Suprapubic skin (tissue), 4 donors: ENCODE results near the gene MUS81. TPM values are rescaled to one million over a fixed set of nuclear protein-coding genes. Genes with fewer than 3 reads are reported as not detected.
A peak's percentile ranks its signal among the peaks of the same experiment; 100 is the strongest.

ENCODE experiments used
- DNase-seq, 2 donors: peaks; one replicate each; pipeline ENCODE4 v3.0.0-alpha.2; 2019; ENCODE audit warnings: low spot score in 2 of 2
- H3K27ac ChIP-seq: fragments of 200-600 bp; sonication (generic); one replicate; pipeline ENCODE4 v1.5.1; 2019
- H3K27me3 ChIP-seq: fragments of 200-600 bp; sonication (generic); one replicate; pipeline ENCODE4 v1.5.1; 2019
- H3K36me3 ChIP-seq: fragments of 200-600 bp; sonication (generic); one replicate; pipeline ENCODE4 v1.5.1; 2019
- H3K4me1 ChIP-seq: fragments of 200-600 bp; sonication (generic); one replicate; pipeline ENCODE4 v1.5.1; 2019
- H3K4me3 ChIP-seq: fragments of 200-600 bp; sonication (generic); one replicate; pipeline ENCODE4 v1.5.1; 2019; ENCODE audit warnings: mild to moderate bottlenecking
- H3K9me3 ChIP-seq: fragments of 200-600 bp; sonication (generic); one replicate; pipeline ENCODE4 v1.5.1; 2019
- EP300 ChIP-seq: sonication (generic); formaldehyde crosslinking; IDR thresholded peaks from one replicate; pipeline ENCODE4 v1.6.1; 2017; ENCODE audit warnings: antibody characterized with exemption
- POLR2A ChIP-seq, 2 donors: fragments of 450-650 bp; IDR thresholded peaks; one replicate each; pipeline ENCODE4 v1.6.1; 2017; ENCODE audit warnings: antibody characterized with exemption in 2 of 2, mild to moderate bottlenecking in 2 of 2, moderate library complexity in 2 of 2
- POLR2AphosphoS5 ChIP-seq, 3 donors: sonication (generic); formaldehyde crosslinking; IDR thresholded peaks; one replicate each; pipeline ENCODE4 v1.6.1; 2017; ENCODE audit warnings: antibody characterized with exemption in 3 of 3
- WGBS: methylation state at CpG from one replicate; pipeline ENCODE4 v1.1.5; 2018; 5-methylcytosine and 5-hydroxymethylcytosine counted together
- total RNA-seq, 4 donors: library from RNA; depleted of rRNA; stranded (reverse); fragments of >200 nt; gene quantifications; one replicate each; pipeline ENCODE4 v1.1.0, GENCODE V29; 2016
- TF ChIP-seq, protein P1 (sequence below), 2 donors: fragments of 200-600 bp in 1 of 2; fragments of 450-650 bp in 1 of 2; sonication (generic) in 1 of 2; IDR thresholded peaks; one replicate each; pipeline ENCODE4 v1.5.1; 2016 to 2019; ENCODE audit warnings: antibody characterized with exemption in 2 of 2, mild to moderate bottlenecking in 1 of 2, moderate library complexity in 1 of 2

MUS81 gene
- total RNA-seq, 4 donors from 2014 or later: 22.8 to 46.2 (median 32.2) TPM

DNA sequence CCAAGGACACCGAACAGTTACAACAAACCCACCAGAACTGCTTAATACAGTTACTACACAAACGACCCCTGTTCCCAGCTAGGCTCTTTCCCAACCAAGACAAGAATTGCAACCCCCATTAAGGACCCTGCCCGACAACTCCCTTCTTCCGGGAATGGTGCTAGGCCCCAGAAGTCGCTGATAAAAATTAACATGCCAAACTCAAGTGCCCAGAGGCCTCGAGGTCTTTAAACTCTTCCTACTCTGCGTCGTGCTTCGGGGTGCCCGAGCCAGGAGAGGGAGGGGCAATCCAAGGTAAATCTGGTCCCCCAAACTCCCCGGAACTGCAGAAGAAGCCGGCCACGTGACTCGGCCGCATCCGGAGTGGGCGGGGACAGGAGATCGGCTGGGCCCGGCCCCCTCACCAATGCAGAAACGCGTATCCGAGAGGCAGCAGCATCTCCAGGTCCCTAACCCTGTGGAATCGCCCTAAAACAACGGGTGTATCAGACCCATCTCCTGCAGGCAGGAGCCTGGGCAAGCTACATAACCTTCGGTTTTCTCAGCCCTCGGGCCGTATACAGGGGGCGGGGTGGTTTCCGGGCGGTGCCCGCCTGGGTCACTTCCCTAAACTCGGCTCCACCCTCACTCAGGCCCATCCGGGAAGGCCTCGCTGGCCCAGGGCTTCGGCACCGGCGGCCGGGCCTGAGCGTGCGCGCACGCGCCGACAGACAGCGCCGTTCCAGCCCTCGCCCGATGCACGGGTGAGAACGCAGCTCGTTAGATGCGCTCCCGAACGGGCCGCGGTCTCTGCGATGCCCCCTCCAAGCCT, 3.3 kb upstream of the MUS81 start:
- Histone ChIP-seq H3K9me3 (no peaks in the 10 kb centered on the region), H3K4me1 (peaks cover 76% of the 10 kb centered on the region), H3K27ac (peak overlapping the region; percentile 97), H3K36me3 (peaks cover 43% of the 10 kb centered on the region), H3K4me3 (peak overlapping the region; percentile 87), H3K27me3 (no peaks in the 10 kb centered on the region)
- 13% methylated on average over 6 of the region's 57 CpGs for WGBS
- DNase-seq: peak; percentile 93
- TF ChIP-seq POLR2A (IDR thresholded peaks at IDR 0.05): peak in 1 of 2 donors; percentile 47
- peak in 2 of 3 donors; percentile 59 to 73 for TF ChIP-seq POLR2AphosphoS5 (IDR thresholded peaks at IDR 0.05)
- TF ChIP-seq EP300: no peak

DNA sequence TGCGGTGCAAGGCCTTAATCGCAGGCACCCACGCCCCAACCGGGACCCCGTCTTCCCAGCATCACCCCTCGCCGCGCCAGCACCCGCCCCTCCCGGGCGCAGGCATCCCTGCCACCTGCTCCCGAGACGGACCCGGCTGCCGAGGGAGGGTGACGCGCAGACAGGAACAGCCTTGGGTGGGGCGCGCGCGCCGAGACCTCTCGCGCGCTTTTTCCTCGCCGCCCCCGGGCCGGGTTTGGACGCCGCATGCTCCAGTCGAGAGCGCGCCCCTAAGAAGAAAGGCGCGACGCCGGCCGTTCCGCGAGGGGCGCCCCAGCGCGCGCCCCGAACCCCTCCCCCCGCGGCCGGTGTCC, 2.8 kb upstream of the MUS81 start:
- Histone ChIP-seq H3K27me3 (no peaks in the 10 kb centered on the region), H3K4me1 (peaks cover 79% of the 10 kb centered on the region), H3K27ac (peak overlapping the region; percentile 97), H3K9me3 (no peaks in the 10 kb centered on the region), H3K4me3 (peak overlapping the region; percentile 87), H3K36me3 (peaks cover 43% of the 10 kb centered on the region)
- no peak for TF ChIP-seq POLR2A (IDR thresholded peaks at IDR 0.05)
- peak in 1 of 2 donors; percentile 82 for DNase-seq
- 0% methylated on average over 1 of the region's 49 CpGs for WGBS

DNA sequence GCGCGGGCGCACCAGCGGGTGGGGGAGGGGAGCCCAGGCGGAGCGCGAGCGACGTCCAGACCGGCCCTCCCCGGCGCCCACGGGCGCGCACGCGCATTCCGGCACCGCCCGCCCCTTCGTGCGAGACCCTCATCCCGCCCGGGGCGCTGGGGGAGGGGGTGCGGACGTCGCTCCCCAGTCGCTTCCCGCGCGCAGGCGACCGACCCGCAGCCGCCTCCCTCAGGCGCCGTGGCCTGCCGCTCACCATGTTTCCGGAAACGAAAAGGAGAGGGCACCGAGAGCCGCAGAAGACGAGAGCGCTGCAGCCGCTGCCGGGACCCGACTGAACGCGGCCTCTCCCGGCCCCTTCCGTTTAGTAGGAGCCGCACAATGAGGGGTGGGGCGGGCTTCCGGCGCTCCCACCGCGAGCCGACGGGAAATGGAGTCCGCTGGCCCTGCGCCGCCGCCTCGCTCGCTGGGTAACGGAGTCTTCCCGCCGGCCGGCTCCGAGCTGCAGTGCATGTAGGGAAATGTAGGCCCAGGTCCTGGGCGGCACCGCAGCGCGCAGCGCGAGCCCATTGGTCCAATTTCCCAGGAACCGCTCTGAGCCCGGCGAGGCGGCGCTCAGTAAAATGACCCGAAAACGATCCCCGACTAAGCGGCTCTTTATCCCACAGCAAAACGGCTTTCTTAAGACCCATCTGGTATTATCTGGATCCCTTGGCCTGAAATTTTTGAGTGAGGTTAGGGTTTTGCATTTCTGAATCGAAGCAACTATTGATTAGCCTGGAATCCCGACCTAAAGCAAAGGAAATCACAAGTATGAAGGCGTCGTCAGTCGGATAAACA, 2.2 kb upstream of the MUS81 start, which contains the start of gene CFL1:
TSS of gene CFL1 (minus strand) at position 328 of the 828 bp plus-strand sequence. CDS start at position 247, 81 bp downstream.
- peaks cover 78% of the 10 kb centered on the region for H3K4me1 ChIP-seq

DNA sequence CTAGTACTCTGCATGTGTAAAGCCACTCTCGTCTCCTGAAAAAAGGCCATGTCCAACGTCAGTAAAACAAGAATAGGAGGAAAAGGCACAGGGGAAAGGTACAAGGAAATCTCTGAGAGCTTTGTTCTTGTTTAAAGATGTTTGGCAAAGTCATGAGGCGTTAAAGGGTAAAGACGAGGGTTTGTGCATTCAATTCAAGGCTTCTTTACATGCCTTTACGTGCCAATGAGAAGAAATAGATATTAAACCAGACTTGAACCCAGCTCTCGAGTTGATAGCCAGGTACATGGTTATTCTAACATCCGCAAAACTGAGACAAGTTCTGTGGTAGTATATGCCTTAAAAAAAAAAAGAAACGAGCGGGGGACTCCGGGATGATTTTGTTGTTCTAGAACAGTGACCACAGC, 1.5 kb upstream of the MUS81 start:
- peaks cover 43% of the 10 kb centered on the region for H3K36me3 ChIP-seq
- WGBS: under 1% methylated on average over 10 of the region's 10 CpGs
- DNase-seq: no peak
- peak overlapping the region; percentile 97 for H3K27ac ChIP-seq
- no peaks in the 10 kb centered on the region for H3K27me3 ChIP-seq
- H3K4me3 ChIP-seq: peak overlapping the region; percentile 87
- H3K9me3 ChIP-seq: no peaks in the 10 kb centered on the region
- TF ChIP-seq, protein P1, sequence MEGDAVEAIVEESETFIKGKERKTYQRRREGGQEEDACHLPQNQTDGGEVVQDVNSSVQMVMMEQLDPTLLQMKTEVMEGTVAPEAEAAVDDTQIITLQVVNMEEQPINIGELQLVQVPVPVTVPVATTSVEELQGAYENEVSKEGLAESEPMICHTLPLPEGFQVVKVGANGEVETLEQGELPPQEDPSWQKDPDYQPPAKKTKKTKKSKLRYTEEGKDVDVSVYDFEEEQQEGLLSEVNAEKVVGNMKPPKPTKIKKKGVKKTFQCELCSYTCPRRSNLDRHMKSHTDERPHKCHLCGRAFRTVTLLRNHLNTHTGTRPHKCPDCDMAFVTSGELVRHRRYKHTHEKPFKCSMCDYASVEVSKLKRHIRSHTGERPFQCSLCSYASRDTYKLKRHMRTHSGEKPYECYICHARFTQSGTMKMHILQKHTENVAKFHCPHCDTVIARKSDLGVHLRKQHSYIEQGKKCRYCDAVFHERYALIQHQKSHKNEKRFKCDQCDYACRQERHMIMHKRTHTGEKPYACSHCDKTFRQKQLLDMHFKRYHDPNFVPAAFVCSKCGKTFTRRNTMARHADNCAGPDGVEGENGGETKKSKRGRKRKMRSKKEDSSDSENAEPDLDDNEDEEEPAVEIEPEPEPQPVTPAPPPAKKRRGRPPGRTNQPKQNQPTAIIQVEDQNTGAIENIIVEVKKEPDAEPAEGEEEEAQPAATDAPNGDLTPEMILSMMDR (IDR thresholded peaks at IDR 0.05): no peak
- no peak for TF ChIP-seq POLR2A (IDR thresholded peaks at IDR 0.05)
- no peak for TF ChIP-seq POLR2AphosphoS5 (IDR thresholded peaks at IDR 0.05)
- TF ChIP-seq EP300: no peak
- peaks cover 72% of the 10 kb centered on the region for H3K4me1 ChIP-seq

More for the DNA sequence above, 2.2 kb upstream of the MUS81 start, which contains the start of gene CFL1:
- H3K27ac ChIP-seq: peak within 1 kb of the TSS; percentile 97
- H3K9me3 ChIP-seq: no peaks in the 10 kb centered on the region
- peak; percentile 95 to 98 for TF ChIP-seq POLR2A (IDR thresholded peaks at IDR 0.05)
- no peak for TF ChIP-seq EP300
- TF ChIP-seq POLR2AphosphoS5 (IDR thresholded peaks at IDR 0.05): peak; percentile 68 to 98 (median 97)
- no peaks in the 10 kb centered on the region for H3K27me3 ChIP-seq
- H3K36me3 ChIP-seq: peaks cover 43% of the 10 kb centered on the region
- WGBS: under 1% methylated on average over 68 of the region's 92 CpGs
- peak; percentile 99 for DNase-seq
- H3K4me3 ChIP-seq: peak within 1 kb of the TSS; percentile 87

DNA sequence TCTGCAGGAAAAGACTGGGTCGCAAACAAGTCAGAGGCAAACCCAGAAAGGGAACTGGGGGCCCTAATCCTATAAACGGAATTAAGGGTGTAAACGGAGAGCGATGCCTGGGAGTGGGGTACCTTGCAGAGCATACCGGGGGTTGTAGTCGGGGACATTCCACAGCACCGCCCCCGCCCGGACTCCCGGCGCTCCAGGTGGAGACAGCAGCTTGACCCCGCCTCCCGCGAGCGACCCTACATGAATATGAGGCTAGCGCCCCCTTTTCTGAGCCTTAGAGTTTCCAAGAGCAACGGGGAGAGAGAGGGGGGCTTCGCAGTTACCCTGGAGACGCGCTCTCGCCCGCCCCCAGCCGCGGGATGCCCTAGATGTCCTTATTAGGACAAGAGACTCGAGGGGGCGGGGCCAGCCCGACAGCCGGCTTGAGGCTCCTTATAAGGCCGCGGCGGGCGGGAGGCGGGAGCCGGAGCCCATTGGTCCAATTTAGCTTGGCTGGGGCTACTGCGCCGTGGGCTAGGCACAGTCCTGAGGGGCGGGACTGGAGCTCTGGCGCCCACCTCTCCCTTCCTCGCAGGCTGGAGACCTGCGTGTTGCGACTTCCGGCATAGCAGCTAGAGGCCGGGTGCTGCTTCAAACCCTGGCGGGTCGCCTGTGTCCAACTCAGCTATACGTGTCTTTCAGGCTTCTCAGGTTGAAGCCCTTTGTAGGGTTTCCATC, 980 bp upstream of the MUS81 start:
- Histone ChIP-seq H3K9me3 (no peaks in the 10 kb centered on the region), H3K36me3 (peaks cover 43% of the 10 kb centered on the region), H3K27me3 (no peaks in the 10 kb centered on the region), H3K4me3 (peak overlapping the region; percentile 87), H3K4me1 (peaks cover 66% of the 10 kb centered on the region), H3K27ac (peak overlapping the region; percentile 97)
- DNase-seq: peak; percentile 99 to 100
- 1% methylated on average over 23 of the region's 46 CpGs for WGBS
- TF ChIP-seq EP300 (no peak), POLR2AphosphoS5 (IDR thresholded peaks at IDR 0.05) (peak in 2 of 3 donors; percentile 7 to 36), POLR2A (IDR thresholded peaks at IDR 0.05) (peak; percentile 65 to 66)
- TF ChIP-seq, protein P1 (IDR thresholded peaks at IDR 0.05): peak in 1 of 2 donors; percentile 12

DNA sequence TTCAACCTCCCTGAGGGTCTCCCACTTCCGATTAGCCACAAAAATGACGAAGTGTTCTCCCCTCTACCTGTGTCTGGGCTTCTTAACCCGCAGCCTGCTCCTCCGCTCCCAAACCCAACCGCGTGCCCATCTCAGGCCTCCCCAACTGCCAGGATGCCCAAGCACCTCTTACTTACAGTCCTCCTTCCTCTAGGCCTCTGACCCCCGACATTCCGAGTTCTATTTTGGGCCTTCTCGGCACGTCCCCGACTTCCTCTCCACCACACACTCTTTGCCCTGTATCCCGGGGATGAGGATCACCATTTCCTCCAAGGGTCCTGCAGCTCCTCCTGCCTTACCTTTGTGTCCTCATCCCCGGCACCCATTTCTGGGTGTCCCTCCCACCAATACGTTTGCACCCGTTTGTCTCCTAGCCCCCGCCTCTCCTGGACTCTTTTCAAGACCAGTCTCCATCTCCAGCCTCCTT, 388 bp upstream of the MUS81 start:
- H3K27me3 ChIP-seq: no peaks in the 10 kb centered on the region
- H3K27ac ChIP-seq: peak overlapping the region; percentile 97
- H3K4me3 ChIP-seq: peak overlapping the region; percentile 87
- peak; percentile 81 to 83 for DNase-seq
- peaks cover 63% of the 10 kb centered on the region for H3K4me1 ChIP-seq
- H3K9me3 ChIP-seq: no peaks in the 10 kb centered on the region
- peaks cover 43% of the 10 kb centered on the region for H3K36me3 ChIP-seq
- TF ChIP-seq, protein P1 (IDR thresholded peaks at IDR 0.05): no peak
- TF ChIP-seq EP300 (no peak), POLR2A (IDR thresholded peaks at IDR 0.05) (no peak), POLR2AphosphoS5 (IDR thresholded peaks at IDR 0.05) (peak in 1 of 3 donors; percentile 3)
- 3% methylated on average over 16 of the region's 16 CpGs for WGBS
